CD4-positive, alpha-beta T cell (primary cell): ENCODE results near the gene NPAS3. TPM values are rescaled to one million over a fixed set of nuclear protein-coding genes. Genes with fewer than 3 reads are reported as not detected.

Experiments used
- ATAC-seq: fragments of 200-7000 bp; cut with Tn5 transposase; one replicate; pipeline ENCODE4 v1.10.0; 2022; ENCODE audit warnings: mild to moderate bottlenecking; ENCODE audit not compliant: poor library complexity
- CTCF ChIA-PET: fragments of 350-600 bp; sonication (Branson Sonifier 250); formaldehyde crosslinking; loops from one replicate; lab custom pipeline; 2021; ENCODE audit warnings: antibody characterized with exemption, inconsistent platforms; lab: Charles Lee
- POLR2A ChIA-PET: fragments of 350-600 bp; sonication (Branson Sonifier 250); formaldehyde crosslinking; loops from one replicate; lab custom pipeline; 2021; ENCODE audit warnings: antibody characterized with exemption, inconsistent platforms; lab: Charles Lee
- DNase-seq, 14 experiments: peaks; one replicate each; pipeline ENCODE4 v3.0.0-alpha.2; 2013 to 2020; ENCODE audit warnings: mixed read lengths in 2 of 14
- H3K27ac ChIP-seq, 2 donors: one replicate each; pipeline versions ENCODE4 v1.5.1 to v1.7.0; 2013; ENCODE audit warnings: low read length in 2 of 2, low read depth in 1 of 2, mild to moderate bottlenecking in 1 of 2
- H3K27me3 ChIP-seq, 2 experiments: 1 replicate in 1 of 2; 2 replicates in 1 of 2; pipeline versions ENCODE4 v1.6.1 to v1.7.0; 2013; ENCODE audit warnings: low read length in 2 of 2, control low read depth in 1 of 2, mild to moderate bottlenecking in 1 of 2, moderate library complexity in 1 of 2; ENCODE audit not compliant: insufficient read depth in 2 of 2, control insufficient read depth in 1 of 2
- H3K36me3 ChIP-seq: one replicate; pipeline ENCODE4 v1.6.1; 2013; ENCODE audit warnings: low read length, control low read depth; ENCODE audit not compliant: insufficient read depth
- H3K4me1 ChIP-seq: one replicate; pipeline ENCODE4 v1.6.1; 2013; ENCODE audit warnings: low read length, control low read depth; ENCODE audit not compliant: insufficient read depth
- H3K4me3 ChIP-seq: one replicate; pipeline ENCODE4 v1.5.1; 2013; ENCODE audit warnings: mild to moderate bottlenecking, low read length, moderate library complexity
- H3K9me3 ChIP-seq, 2 experiments: 1 replicate in 1 of 2; 2 replicates in 1 of 2; pipeline versions ENCODE4 v1.6.1 to v1.7.0; 2013; ENCODE audit warnings: low read length in 2 of 2, mild to moderate bottlenecking in 2 of 2, control low read depth in 1 of 2, moderate library complexity in 1 of 2; ENCODE audit not compliant: control insufficient read depth in 1 of 2, insufficient read depth in 1 of 2
- H3K27ac Mint-ChIP-seq: one replicate; pipeline ENCODE4 v1.8.0; 2020; ENCODE audit warnings: mixed read lengths
- H3K27me3 Mint-ChIP-seq: one replicate; pipeline ENCODE4 v1.8.0; 2021; ENCODE audit warnings: mixed read lengths
- H3K36me3 Mint-ChIP-seq: one replicate; pipeline ENCODE4 v1.8.0; 2021; ENCODE audit warnings: low read depth, mixed read lengths
- H3K4me1 Mint-ChIP-seq: one replicate; pipeline ENCODE4 v1.8.0; 2021; ENCODE audit warnings: low read depth, mixed read lengths
- H3K4me3 Mint-ChIP-seq: one replicate; pipeline ENCODE4 v1.8.0; 2020; ENCODE audit warnings: mild to moderate bottlenecking, mixed read lengths
- H3K9me3 Mint-ChIP-seq: one replicate; pipeline ENCODE4 v1.8.0; 2020; ENCODE audit warnings: mixed read lengths
- intact Hi-C, 2 experiments: fragments of 100-400 bp; cut with DNase I in 1 of 2; cut with micrococcal nuclease in 1 of 2; formaldehyde crosslinking; loops; one replicate each; pipeline versions ENCODE4 v1.15.1 to v1.9.0; 2023 to 2025; cut with DNase I, micrococcal nuclease
- total RNA-seq, 174 experiments: library from RNA in 2 of 174; stranded (reverse) in 2 of 174; gene quantifications; one replicate each; pipeline ENCODE4 v1.2.3 and lab custom pipeline; 2021 to 2026
- TF ChIP-seq, protein P1 (sequence below): fragments of 200-600 bp; IDR thresholded peaks from one replicate; pipeline ENCODE4 v1.8.0; 2022; ENCODE audit warnings: antibody characterized with exemption, mild to moderate bottlenecking

The NPAS3 gene
- total RNA-seq, 2 experiments from 2014 or later, result not detected

DNA sequence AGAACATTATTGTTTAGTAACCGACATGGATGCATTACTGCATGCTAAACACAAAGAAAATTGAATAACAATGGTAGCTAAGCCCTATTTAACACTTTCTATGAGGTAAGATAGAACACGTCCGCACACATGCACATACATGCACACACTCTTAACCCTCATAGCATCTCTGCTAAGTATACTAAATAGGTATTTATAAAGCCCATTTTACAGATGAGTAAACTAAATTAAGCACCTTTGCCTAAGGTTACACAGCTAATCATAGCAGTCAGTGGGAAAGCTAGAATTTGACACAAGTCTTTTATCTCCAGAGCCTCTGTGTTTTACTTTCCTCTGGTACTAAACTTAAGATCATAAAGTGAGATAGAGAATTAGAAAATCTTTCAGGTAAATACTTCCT, 577.2 kb downstream of the NPAS3 start:
- Histone ChIP-seq H3K4me1 (no peaks in the 10 kb centered on the region), H3K9me3 (no peaks in the 10 kb centered on the region), H3K27ac (no peak overlapping the region), H3K4me3 (no peak overlapping the region), H3K36me3 (no peaks in the 10 kb centered on the region), H3K27me3 (peaks cover 0 to 4% of the 10 kb centered on the region in 2 experiments)
- Mint-ChIP-seq H3K27me3 (no peaks in the 10 kb centered on the region), H3K4me3 (no peak overlapping the region), H3K36me3 (no peaks in the 10 kb centered on the region), H3K4me1 (no peaks in the 10 kb centered on the region), H3K27ac (no peak overlapping the region), H3K9me3 (peaks cover 2% of the 10 kb centered on the region)
- POLR2A ChIA-PET, result no interaction called here
- DNase-seq, result no peak
- CTCF ChIA-PET, result no interaction called here
- intact Hi-C loops, result no loop called here
- TF ChIP-seq, protein P1, sequence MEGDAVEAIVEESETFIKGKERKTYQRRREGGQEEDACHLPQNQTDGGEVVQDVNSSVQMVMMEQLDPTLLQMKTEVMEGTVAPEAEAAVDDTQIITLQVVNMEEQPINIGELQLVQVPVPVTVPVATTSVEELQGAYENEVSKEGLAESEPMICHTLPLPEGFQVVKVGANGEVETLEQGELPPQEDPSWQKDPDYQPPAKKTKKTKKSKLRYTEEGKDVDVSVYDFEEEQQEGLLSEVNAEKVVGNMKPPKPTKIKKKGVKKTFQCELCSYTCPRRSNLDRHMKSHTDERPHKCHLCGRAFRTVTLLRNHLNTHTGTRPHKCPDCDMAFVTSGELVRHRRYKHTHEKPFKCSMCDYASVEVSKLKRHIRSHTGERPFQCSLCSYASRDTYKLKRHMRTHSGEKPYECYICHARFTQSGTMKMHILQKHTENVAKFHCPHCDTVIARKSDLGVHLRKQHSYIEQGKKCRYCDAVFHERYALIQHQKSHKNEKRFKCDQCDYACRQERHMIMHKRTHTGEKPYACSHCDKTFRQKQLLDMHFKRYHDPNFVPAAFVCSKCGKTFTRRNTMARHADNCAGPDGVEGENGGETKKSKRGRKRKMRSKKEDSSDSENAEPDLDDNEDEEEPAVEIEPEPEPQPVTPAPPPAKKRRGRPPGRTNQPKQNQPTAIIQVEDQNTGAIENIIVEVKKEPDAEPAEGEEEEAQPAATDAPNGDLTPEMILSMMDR, result no peak
- no peak for ATAC-seq

DNA sequence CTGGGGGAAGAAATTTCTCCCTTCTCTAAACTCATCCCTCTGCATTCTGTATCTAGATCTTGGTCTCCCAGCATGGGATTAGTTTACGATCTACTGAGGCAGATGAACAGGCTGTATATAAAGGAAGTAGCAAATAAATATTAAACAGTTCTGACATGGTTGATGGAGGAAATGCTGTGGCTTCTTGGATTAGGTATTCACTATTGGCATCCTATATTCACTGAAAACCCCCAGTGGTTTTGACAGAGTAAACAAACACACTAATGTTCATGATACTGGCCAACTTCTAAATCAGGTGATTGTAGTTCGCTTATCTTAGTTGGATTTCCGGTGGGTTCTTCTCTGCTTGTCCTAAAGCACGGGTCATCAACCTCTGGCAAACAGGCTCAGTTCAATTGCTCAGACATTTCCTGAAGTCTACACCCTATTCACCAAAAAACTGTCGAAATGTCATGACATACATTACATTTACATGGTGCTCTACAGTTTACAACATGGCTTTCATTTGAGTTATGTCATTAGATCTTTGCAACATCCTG, 578.3 kb downstream of the NPAS3 start:
- no peak overlapping the region for H3K4me3 ChIP-seq
- CTCF ChIA-PET, result no interaction called here
- DNase-seq (no peak), ATAC-seq (no peak)
- intact Hi-C loops, result no loop called here
- POLR2A ChIA-PET, result no interaction called here
- H3K27ac ChIP-seq, result no peak overlapping the region
- Mint-ChIP-seq H3K4me1 (no peaks in the 10 kb centered on the region), H3K27me3 (no peaks in the 10 kb centered on the region), H3K27ac (no peak overlapping the region), H3K4me3 (no peak overlapping the region), H3K36me3 (no peaks in the 10 kb centered on the region), H3K9me3 (peaks cover 2% of the 10 kb centered on the region)
- H3K9me3 ChIP-seq, result no peaks in the 10 kb centered on the region
- peaks cover 0 to 4% of the 10 kb centered on the region in 2 experiments for H3K27me3 ChIP-seq
- H3K4me1 ChIP-seq, result no peaks in the 10 kb centered on the region
- no peaks in the 10 kb centered on the region for H3K36me3 ChIP-seq
- TF ChIP-seq, protein P1, result no peak

DNA sequence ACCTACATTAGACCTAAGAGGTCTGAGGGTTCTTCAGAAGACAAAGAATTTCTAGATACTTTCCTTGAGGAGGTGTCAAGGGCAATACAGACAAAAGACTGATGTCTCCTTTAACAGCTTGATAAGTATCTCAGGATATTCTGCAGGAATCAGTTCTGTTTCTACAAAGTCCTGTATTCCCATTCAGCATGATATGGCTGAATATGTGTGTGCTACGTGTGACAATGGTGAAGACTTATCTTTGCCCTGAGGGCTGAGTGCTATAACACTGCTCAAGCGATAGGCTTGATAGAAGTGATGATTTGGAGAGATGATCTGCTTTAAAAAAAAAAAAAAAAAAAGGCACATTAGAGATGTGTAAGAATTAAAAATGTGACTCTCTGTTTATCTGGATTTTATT, 582.5 kb downstream of the NPAS3 start:
- H3K27ac ChIP-seq, result no peak overlapping the region
- peaks cover 0 to 4% of the 10 kb centered on the region in 2 experiments for H3K27me3 ChIP-seq
- no peaks in the 10 kb centered on the region for H3K4me1 ChIP-seq
- H3K9me3 ChIP-seq, result no peaks in the 10 kb centered on the region
- Mint-ChIP-seq H3K27me3 (peaks cover 5% of the 10 kb centered on the region), H3K27ac (no peak overlapping the region), H3K4me1 (no peaks in the 10 kb centered on the region), H3K36me3 (no peaks in the 10 kb centered on the region), H3K9me3 (no peaks in the 10 kb centered on the region), H3K4me3 (no peak overlapping the region)
- CTCF ChIA-PET, result no interaction called here
- no peak overlapping the region for H3K4me3 ChIP-seq
- intact Hi-C loops, result no loop called here
- POLR2A ChIA-PET, result no interaction called here
- no peak for DNase-seq
- no peaks in the 10 kb centered on the region for H3K36me3 ChIP-seq
- TF ChIP-seq, protein P1, result no peak
- no peak for ATAC-seq
